Measurements from ENCODE around the gene OR2D2. TPM values are rescaled to one million over a fixed set of nuclear protein-coding genes. Genes with fewer than 3 reads are reported as not detected.

The OR2D2 gene
- total RNA-seq, 4 donors from 2014 or later, result not detected

DNA sequence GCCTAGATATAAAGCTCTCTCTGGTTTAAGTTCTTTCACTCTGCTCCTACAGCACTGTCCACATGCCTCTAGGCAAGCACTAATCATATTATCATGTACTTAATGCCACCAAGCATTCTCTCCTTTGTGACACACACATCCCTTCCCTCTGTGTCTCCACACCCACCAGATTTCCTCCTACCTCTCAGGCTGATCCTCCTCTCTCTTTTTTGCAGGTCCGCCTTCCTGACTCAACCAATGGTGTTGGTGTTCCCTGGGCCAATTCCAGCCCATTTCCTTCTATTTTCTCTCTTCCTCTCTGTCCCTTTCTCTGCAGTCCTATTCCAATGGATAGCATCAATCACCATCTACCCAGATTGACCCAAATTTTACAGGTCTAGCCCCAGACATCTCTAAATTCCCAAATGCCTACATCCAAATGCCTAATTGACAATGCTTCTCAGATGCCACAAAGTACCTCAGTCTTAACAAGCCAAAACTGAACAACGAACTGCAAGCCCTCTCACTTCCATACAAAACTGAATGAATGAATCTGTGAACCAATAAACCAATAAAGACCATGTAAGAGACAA lies 33.4 kb upstream of the OR2D2 start:
- no peak for TF ChIP-seq CTCF (IDR thresholded peaks at IDR 0.05; ENCODE audit: low read depth)

DNA sequence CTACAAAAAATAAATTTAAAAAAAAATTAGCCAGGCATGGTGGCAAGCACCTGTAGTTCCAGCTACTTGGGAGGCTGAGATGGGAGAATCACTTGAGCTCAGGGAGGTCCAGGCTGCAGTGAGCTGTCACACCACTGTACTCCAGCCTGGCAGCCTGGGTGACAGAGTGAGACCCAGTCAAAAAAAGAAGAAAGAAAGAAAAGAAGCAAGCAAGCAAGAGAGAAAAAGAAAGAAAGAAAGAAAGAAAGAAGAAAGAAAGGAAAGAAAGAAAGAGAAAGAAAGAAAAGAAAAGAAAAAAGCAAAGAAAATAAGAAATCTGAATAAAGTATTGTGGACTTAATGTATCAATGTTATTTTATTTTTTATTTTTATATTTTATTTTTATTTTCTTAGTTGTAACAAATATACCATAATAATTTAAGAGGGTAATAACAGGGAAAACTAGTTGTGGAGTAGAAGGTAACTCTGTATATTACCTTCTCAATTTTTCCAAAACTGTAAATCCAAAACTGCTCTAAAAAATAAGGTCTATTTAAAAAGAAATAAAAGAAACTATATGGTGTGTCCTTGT lies 32.8 kb upstream of the OR2D2 start:
- no peak for TF ChIP-seq CTCF (IDR thresholded peaks at IDR 0.05; ENCODE audit: low read depth)

- TF ChIP-seq CTCF (IDR thresholded peaks at IDR 0.05; ENCODE audit: low read depth), result no peak
Observed at GRCh38 chr11:6920702-6921101, 28.4 kb upstream of the OR2D2 start, which contains the start of gene OR2D3. Gene OR2D3 (plus strand): TSS chr11:6921002. CDS start chr11:6921002, 0 bp downstream.

DNA sequence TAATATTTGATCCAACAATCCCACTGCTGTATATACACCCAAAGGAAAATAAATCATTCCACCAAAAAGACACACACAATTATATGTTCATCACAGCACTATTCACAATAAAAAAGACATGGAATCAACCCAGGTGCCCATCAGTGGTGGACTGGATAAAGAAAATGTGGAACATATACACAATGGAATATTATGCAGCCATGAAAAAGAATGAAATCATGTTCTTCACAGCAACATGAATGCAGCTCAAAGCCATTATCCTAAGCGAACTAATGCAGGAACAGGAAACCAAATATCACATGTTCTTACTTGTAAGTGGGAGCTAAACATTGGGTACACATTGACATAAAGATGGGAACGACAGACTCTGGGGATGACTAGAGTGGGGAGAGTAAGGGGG lies 27.4 kb upstream of the OR2D2 start:
- no peak for TF ChIP-seq CTCF (IDR thresholded peaks at IDR 0.05; ENCODE audit: low read depth)

- no peak for TF ChIP-seq CTCF (IDR thresholded peaks at IDR 0.05; ENCODE audit: low read depth)
Observed at GRCh38 chr11:6911948-6912347, 19.6 kb upstream of the OR2D2 start.

GRCh38 chr11:6911378-6911777 lies 19.1 kb upstream of the OR2D2 start:
- no peak for TF ChIP-seq CTCF (IDR thresholded peaks at IDR 0.05; ENCODE audit: low read depth)

GRCh38 chr11:6900327-6900999 lies 8.2 kb upstream of the OR2D2 start:
- no peak for TF ChIP-seq CTCF (IDR thresholded peaks at IDR 0.05; ENCODE audit: low read depth)

All from subcutaneous adipose tissue (tissue), 4 donors.